Vagina (tissue), 2 donors: ENCODE data around the gene SEMA6A.

ENCODE experiments used
- POLR2A ChIP-seq, 2 donors: fragments of 450-650 bp; IDR thresholded peaks; one replicate each; pipeline ENCODE4 v1.6.1; 2017; ENCODE audit warnings: antibody characterized with exemption in 2 of 2, mild to moderate bottlenecking in 2 of 2, moderate library complexity in 2 of 2
- POLR2AphosphoS5 ChIP-seq, 2 donors: sonication (generic); formaldehyde crosslinking; IDR thresholded peaks; one replicate each; pipeline ENCODE4 v1.9.0; 2017; ENCODE audit warnings: antibody characterized with exemption in 2 of 2, mild to moderate bottlenecking in 2 of 2, low read depth in 1 of 2; ENCODE audit not compliant: insufficient read depth in 1 of 2
- TF ChIP-seq, protein P1 (sequence below), 3 experiments: fragments of 450-650 bp in 2 of 3; fragments of 200-600 bp in 1 of 3; sonication (generic) in 1 of 3; IDR thresholded peaks; one replicate each; pipeline ENCODE4 v1.5.1; 2017 to 2019; ENCODE audit warnings: antibody characterized with exemption in 3 of 3, mild to moderate bottlenecking in 2 of 3, moderate library complexity in 2 of 3

DNA sequence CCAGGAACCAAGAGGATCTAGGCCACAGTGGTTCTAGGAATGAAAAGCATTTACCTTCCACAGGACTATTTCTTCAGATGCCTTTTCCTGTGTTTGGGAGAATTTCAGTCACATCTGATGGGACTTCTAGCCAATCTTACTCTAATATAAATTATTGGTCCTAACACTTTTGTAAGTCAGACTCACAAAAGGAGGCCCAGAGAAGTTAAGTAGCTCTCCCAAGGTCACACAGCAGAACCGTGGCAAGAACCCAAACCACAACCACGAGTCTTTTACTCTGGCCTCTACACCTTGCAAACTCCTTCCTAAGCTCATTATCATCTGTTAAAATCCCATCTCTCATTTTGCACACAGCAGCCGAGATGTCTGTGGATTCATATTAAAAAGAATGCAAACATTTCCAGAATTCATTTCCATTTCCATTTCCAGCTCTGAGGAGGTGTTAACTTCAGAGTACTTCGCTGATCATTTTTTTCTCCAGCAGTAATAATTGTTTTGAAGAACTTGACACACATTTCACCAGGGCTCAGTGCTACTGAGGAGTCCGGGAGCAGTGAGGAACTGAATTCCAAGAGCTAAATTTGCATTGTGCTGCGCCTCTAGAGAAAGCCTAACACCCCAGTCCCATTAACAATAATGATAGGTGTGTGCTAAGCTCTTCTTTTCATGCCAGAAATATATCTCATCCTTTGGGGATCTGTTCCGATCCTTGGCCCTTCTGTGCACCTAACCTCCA, 168.1 kb downstream of the SEMA6A start:
- TF ChIP-seq, protein P1, sequence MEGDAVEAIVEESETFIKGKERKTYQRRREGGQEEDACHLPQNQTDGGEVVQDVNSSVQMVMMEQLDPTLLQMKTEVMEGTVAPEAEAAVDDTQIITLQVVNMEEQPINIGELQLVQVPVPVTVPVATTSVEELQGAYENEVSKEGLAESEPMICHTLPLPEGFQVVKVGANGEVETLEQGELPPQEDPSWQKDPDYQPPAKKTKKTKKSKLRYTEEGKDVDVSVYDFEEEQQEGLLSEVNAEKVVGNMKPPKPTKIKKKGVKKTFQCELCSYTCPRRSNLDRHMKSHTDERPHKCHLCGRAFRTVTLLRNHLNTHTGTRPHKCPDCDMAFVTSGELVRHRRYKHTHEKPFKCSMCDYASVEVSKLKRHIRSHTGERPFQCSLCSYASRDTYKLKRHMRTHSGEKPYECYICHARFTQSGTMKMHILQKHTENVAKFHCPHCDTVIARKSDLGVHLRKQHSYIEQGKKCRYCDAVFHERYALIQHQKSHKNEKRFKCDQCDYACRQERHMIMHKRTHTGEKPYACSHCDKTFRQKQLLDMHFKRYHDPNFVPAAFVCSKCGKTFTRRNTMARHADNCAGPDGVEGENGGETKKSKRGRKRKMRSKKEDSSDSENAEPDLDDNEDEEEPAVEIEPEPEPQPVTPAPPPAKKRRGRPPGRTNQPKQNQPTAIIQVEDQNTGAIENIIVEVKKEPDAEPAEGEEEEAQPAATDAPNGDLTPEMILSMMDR (IDR thresholded peaks at IDR 0.05), result no peak
- TF ChIP-seq POLR2A (IDR thresholded peaks at IDR 0.05) (no peak), POLR2AphosphoS5 (IDR thresholded peaks at IDR 0.05; ENCODE audit: insufficient read depth in 1 of 2, low read depth in 1 of 2) (no peak)
